CD4-positive, alpha-beta T cell treated with Interleukin-4 for 4 hours (primary cell): ENCODE data around the gene ANKRD13C.
"Not testable (repeated sequence)": the region's sequence is repeated elsewhere in the genome, so short reads cannot be mapped to it uniquely, and the experiment has no call there.

Experiments
- DNase-seq: peaks from one replicate; pipeline ENCODE4 v3.0.0-alpha.2; 2020

ANKRD13C gene, protein sequence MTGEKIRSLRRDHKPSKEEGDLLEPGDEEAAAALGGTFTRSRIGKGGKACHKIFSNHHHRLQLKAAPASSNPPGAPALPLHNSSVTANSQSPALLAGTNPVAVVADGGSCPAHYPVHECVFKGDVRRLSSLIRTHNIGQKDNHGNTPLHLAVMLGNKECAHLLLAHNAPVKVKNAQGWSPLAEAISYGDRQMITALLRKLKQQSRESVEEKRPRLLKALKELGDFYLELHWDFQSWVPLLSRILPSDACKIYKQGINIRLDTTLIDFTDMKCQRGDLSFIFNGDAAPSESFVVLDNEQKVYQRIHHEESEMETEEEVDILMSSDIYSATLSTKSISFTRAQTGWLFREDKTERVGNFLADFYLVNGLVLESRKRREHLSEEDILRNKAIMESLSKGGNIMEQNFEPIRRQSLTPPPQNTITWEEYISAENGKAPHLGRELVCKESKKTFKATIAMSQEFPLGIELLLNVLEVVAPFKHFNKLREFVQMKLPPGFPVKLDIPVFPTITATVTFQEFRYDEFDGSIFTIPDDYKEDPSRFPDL

GRCh38 chr1:70354332-70355110, at the start of gene ANKRD13C:
Gene ANKRD13C (minus strand): TSS chr1:70354722. CDS start chr1:70354408, 314 bp downstream.
- DNase-seq = peak; percentile 94

DNA sequence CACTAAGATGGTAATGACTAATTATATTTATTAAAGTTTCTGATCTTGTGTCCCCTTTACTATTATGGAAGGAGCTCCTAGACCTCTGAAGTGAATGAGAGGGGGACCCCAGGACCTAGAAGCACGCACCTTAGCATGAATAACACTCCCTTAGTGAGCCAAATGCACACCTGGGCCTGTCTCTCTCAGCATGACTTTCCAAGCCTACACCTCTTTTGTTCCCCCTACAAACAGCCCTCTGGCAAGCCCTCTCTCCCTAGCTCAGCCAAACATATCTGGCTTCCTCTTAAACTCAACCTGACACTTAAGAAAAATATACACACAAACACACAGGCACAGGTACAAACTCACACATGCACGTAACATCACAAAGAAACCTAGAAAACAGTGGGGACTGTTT, 49.2 kb upstream of the ANKRD13C start:
- no peak for DNase-seq

DNA sequence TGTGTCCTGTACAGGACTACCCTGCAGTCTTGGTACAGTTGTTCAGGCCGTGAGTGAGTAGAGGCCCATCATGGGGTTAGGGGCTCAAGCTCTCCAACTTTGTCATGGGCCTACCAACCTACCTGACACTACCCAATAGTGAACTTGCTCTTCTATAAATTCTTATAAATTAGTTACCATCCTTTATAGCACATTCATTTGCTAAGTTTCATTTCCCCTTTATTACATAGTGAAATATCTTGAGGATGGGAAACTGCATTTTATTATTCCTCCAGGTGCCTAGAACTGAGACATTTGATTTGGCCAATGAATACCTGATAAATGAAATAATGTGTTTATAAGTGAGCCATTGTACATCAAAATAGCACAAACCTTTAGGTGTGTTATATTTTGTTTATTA, 47.5 kb upstream of the ANKRD13C start:
- DNase-seq = no peak

- no peak for DNase-seq
These were observed 45.8 kb upstream of the ANKRD13C start for GRCh38 chr1:70400335-70400734.

DNA sequence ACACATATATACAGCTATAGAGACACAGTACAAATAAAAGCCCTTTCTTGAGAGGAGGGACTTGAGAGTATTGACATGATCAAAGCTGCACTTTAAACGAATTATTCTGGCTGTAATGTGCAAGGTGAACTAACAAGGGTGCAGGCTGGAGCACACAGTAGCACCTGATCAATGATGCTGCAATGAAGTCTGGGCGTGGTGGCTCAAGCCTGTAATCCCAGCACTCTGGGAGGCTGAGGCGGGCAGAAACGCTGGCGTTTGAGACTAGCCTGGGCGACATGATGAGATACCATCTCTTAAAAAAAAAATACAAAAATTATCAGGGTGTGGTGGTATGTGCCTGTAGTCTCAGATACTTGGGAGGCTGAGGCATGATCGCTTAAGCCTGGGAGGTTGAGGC, 42.5 kb upstream of the ANKRD13C start:
- no peak for DNase-seq

DNA sequence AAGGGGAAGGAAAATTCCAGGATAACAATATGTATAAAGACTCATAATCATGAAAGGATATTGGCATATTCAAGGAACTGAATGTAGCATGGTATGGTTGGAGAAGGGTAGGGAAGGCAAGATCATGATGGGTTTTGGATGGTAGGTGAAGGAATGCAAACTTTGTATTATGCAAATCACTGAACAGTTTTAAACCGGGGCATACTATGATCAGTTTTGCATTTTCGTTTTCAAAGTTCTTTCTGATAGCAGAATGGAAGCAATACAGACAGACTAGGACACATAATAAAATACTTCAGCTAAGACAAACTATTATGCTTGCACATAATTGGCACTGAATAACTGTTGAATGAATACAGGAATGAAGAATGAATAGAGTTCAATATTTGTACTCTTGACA, 42.1 kb upstream of the ANKRD13C start:
- no peak for DNase-seq

GRCh38 chr1:70392626-70393025, 38.1 kb upstream of the ANKRD13C start:
- no peak for DNase-seq

GRCh38 chr1:70387507-70387906, 33.0 kb upstream of the ANKRD13C start:
- DNase-seq = no peak

DNA sequence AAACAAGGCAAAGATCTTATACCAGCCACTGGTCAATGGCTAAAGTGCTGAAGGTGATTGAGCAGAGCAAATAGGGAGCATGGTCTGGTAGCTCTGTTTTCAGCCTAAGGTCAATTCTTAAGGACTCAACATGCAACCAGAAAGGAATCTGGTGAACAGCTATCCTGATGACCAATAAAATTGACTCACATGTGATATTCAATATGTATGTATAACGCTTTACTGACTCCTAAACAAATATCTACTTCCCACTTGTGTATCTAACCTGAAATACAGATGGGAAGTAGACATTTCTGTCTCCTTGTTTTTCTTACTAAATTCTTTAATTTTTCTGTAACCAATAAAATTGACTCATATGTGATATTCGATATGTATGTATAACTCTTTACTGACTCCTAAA, 31.6 kb upstream of the ANKRD13C start:
- no peak for DNase-seq

GRCh38 chr1:70385477-70385876, 31.0 kb upstream of the ANKRD13C start:
- DNase-seq = no peak

- DNase-seq = no peak
These were observed 30.0 kb upstream of the ANKRD13C start for GRCh38 chr1:70384542-70384941.

- DNase-seq = no peak
These were observed 29.0 kb upstream of the ANKRD13C start for GRCh38 chr1:70383483-70383882.

GRCh38 chr1:70382682-70383081, 28.2 kb upstream of the ANKRD13C start:
- no peak for DNase-seq

GRCh38 chr1:70376196-70376595, 21.7 kb upstream of the ANKRD13C start:
- no peak for DNase-seq

- DNase-seq = not testable (repeated sequence)
These were observed 19.1 kb upstream of the ANKRD13C start for GRCh38 chr1:70373580-70373979.

DNA sequence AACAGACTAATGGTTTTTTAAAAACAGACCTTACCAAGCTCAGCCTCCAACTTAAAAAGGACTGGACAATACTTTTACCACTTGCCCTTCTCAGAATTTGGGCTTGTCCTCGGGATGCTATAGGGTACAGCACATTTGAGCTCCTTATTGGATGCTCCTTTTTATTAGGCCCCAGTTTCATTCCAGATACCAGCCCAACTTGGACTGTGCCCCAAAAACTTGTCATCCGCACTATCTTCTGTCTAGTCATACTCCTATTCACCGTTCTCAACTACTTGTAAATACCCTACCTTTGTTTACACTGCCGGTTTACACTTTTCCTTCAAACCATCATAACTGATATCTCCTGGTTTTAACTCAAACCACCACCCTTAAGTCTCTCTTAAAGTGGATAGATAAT, 17.9 kb upstream of the ANKRD13C start:
- no peak for DNase-seq

DNA sequence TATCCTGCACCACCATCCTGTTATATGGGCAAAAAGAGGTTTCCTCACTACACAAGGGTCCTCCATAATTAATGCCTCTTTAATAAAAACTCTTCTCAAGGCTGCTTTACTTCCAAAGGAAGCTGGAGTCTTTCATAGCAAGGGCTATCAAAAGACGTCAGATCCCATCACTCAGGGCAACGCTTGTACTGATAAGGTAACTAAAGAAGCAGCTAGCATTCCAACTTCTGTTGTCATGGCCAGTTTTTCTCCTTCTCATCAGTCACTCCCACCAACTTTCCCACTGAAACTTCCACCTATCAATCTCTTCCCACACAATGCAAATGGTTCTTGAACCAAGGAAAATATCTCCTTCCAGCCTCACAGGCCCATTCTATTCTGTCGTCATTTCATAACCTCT, 17.1 kb upstream of the ANKRD13C start:
- DNase-seq = not testable (repeated sequence)

DNA sequence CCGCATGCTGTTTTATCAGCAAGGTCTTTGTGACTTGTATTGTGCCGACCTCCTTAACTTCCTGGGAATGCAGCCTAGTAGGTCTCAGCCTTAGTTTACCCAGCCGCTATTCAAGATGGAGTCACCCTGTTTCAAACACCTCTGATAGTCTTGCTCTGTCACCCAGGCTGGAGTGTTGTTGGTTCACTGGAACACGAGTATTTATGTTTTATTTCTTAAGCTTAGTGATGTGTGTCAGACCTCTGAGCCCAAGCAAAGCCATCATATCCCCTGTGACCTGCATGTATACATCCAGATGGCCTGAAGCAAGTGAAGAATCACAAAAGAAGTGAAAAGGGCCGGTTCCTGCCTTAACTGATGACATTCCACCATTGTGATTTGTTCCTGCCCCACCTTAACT, 12.9 kb upstream of the ANKRD13C start:
- not testable (repeated sequence) for DNase-seq

DNA sequence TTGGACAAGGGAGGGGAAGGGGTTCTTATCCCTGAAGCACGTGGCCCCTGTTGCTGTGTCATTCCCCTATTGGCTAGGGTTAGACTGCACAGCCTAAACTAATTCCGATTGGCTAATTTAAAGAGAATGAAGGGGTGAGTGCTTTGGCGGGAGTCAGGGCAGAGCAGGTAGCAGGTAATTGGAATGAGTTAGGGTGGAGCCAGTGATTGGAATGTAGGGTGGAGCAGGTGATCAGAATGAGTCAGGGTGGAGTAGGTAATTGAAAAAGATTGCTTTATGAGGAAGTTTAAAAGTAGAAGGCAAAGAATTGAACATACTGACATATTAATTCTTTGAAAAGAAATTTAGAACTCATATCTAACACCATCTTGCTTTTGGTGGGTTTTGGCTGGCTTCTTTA, 12.5 kb upstream of the ANKRD13C start:
- not testable (repeated sequence) for DNase-seq

GRCh38 chr1:70366425-70366952, 12.0 kb upstream of the ANKRD13C start:
- DNase-seq = not testable (repeated sequence)

- no peak for DNase-seq
These were observed 9.9 kb upstream of the ANKRD13C start for GRCh38 chr1:70364439-70364838.

GRCh38 chr1:70361727-70362398, 7.3 kb upstream of the ANKRD13C start:
- no peak for DNase-seq

DNA sequence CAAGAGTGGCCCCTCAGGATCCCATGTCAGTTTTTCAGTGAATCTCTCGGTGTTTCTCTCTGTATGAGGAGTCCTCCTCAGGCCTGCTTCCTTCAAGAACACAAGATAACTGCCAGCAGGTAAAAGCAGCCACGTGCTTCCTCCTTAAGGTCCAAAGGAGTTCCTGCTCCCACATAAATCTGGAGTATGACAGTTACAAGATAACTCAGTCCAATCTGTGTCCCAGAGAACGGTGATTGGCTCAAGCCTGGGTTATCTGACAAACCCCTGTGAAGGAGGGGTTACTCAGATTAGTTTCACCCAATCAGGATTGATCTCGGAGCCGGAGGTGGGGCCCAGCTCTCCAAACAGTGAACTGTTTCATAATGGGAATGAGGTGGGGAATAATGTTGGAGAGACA, 5.8 kb upstream of the ANKRD13C start:
- no peak for DNase-seq
